GM12878 (cell line): Measurements from ENCODE around the gene FFAR1. TPM values are rescaled to one million over a fixed set of nuclear protein-coding genes. Genes with fewer than 3 reads are reported as not detected.
A peak's percentile ranks its signal among the peaks of the same experiment; 100 is the strongest.

ENCODE experiments used
- ATF7 ChIP-seq: fragments of 450-650 bp; IDR thresholded peaks from 2 replicates; pipeline ENCODE4 v1.6.1; 2016; ENCODE audit warnings: low read depth, mild to moderate bottlenecking
- DPF2 ChIP-seq: fragments of 450-650 bp; IDR thresholded peaks from 2 replicates; pipeline ENCODE4 v1.6.1; 2017; ENCODE audit warnings: mild to moderate bottlenecking
- EED ChIP-seq: sonication (generic); IDR thresholded peaks from 2 replicates; pipeline ENCODE4 v1.6.1; 2016; ENCODE audit warnings: antibody characterized with exemption, low read depth
- GABPA ChIP-seq: IDR thresholded peaks from 2 replicates; pipeline ENCODE4 v1.6.1; 2014; ENCODE audit warnings: antibody characterized with exemption, low read depth, mild to moderate bottlenecking, inconsistent platforms
- GATAD2B ChIP-seq: fragments of 450-650 bp; conservative IDR thresholded peaks from 2 replicates; pipeline ENCODE4 v1.6.1; 2017; ENCODE audit warnings: low read depth, mild to moderate bottlenecking, moderate library complexity
- HDAC6 ChIP-seq: fragments of 200-600 bp; sonication (generic); IDR thresholded peaks from one replicate; pipeline ENCODE4 v1.8.0; 2017; ENCODE audit warnings: antibody characterized with exemption; ENCODE audit not compliant: unreplicated experiment
- JUNB ChIP-seq: IDR thresholded peaks from 2 replicates; pipeline ENCODE4 v1.6.1; 2016; ENCODE audit warnings: antibody characterized with exemption, mild to moderate bottlenecking
- LARP7 ChIP-seq: fragments of 450-650 bp; IDR thresholded peaks from 2 replicates; pipeline ENCODE4 v1.6.1; 2017; ENCODE audit warnings: mild to moderate bottlenecking
- MTA2 ChIP-seq: fragments of 450-650 bp; IDR thresholded peaks from 2 replicates; pipeline ENCODE4 v1.6.1; 2016; ENCODE audit warnings: low read depth, mild to moderate bottlenecking, moderate library complexity
- NR2F1 ChIP-seq: fragments of 450-650 bp; conservative IDR thresholded peaks from 2 replicates; pipeline ENCODE4 v1.6.1; 2017; ENCODE audit warnings: mild to moderate bottlenecking
- RCOR1 ChIP-seq: conservative IDR thresholded peaks from 2 replicates; pipeline ENCODE4 v1.6.1; 2012; ENCODE audit warnings: low read depth, low read length, improper control_type of control experiment
- SMARCA5 ChIP-seq: fragments of 450-650 bp; IDR thresholded peaks from 2 replicates; pipeline ENCODE4 v1.6.1; 2017; ENCODE audit warnings: mild to moderate bottlenecking
- SMC3 ChIP-seq: IDR thresholded peaks from 2 replicates; pipeline ENCODE4 v1.6.1; 2011; ENCODE audit warnings: low read length, improper control_type of control experiment, borderline replicate concordance
- SP1 ChIP-seq: IDR thresholded peaks from one replicate; pipeline ENCODE4 v1.6.1; 2011; ENCODE audit warnings: low read depth, low read length
- STAT3 ChIP-seq: IDR thresholded peaks from 2 replicates; pipeline ENCODE4 v1.6.1; 2011; ENCODE audit warnings: low read depth, low read length, improper control_type of control experiment
- TCF12 ChIP-seq: IDR thresholded peaks from 2 replicates; pipeline ENCODE4 v1.6.1; 2011; ENCODE audit warnings: low read depth, mild to moderate bottlenecking, low read length
- ZNF217 ChIP-seq: fragments of 450-650 bp; IDR thresholded peaks from 2 replicates; pipeline ENCODE4 v1.6.1; 2017; ENCODE audit warnings: antibody characterized with exemption, mild to moderate bottlenecking
- ZSCAN29 ChIP-seq: fragments of 450-650 bp; IDR thresholded peaks from 2 replicates; pipeline ENCODE4 v1.6.1; 2017; ENCODE audit warnings: mild to moderate bottlenecking, moderate library complexity
- polyA plus RNA-seq, 11 experiments: library from polyadenylated mRNA; depleted of rRNA in 4 of 11; unstranded in 6 of 11; stranded (reverse) in 5 of 11; fragments of >200 nt; fragmentation: Nextera tagmentation in 4 of 11; fragmentation: Illumina TruSeq in 1 of 11; extraction: Ambion mirVana in 4 of 11; extraction: Trizol in 1 of 11; gene quantifications; 1 replicate in 1 of 11; 2 replicates in 10 of 11; pipeline versions ENCODE4 v1.2.1 to v1.2.3, GENCODE V29; 2011 to 2016; ENCODE audit warnings: inconsistent platforms in 2 of 11, missing spikeins in 2 of 11, low read depth in 1 of 11
- total RNA-seq, 4 experiments: library from RNA; depleted of rRNA in 3 of 4; stranded (reverse); fragments of >200 nt in 3 of 4; fragmentation: Illumina TruSeq in 1 of 4; extraction: Trizol in 1 of 4; gene quantifications; 2 replicates each; pipeline versions ENCODE4 v1.2.1 to v1.2.3, GENCODE V29; 2013 to 2021
- TF ChIP-seq, protein P1 (sequence below): IDR thresholded peaks from 2 replicates; pipeline ENCODE4 v1.6.1; 2012; ENCODE audit warnings: improper control_type of control experiment, low read depth, low read length; ENCODE audit not compliant: insufficient replicate concordance
- TF ChIP-seq, protein P2 (sequence below): fragments of 450-650 bp; IDR thresholded peaks from 2 replicates; pipeline ENCODE4 v1.6.1; 2016; ENCODE audit warnings: mild to moderate bottlenecking, moderate library complexity, borderline replicate concordance
- TF ChIP-seq, protein P3 (sequence below): fragments of 450-650 bp; IDR thresholded peaks from 2 replicates; pipeline ENCODE4 v1.6.1; 2018; ENCODE audit warnings: borderline replicate concordance, mild to moderate bottlenecking; ENCODE audit not compliant: partially characterized antibody

FFAR1 gene
- total and polyA plus RNA-seq, 10 of the 15 experiments (the other 5 are each of a cell fraction or from before 2014, with no cell fraction given) = 0.05 to 0.62 (median 0.14) TPM; not detected in 2

DNA sequence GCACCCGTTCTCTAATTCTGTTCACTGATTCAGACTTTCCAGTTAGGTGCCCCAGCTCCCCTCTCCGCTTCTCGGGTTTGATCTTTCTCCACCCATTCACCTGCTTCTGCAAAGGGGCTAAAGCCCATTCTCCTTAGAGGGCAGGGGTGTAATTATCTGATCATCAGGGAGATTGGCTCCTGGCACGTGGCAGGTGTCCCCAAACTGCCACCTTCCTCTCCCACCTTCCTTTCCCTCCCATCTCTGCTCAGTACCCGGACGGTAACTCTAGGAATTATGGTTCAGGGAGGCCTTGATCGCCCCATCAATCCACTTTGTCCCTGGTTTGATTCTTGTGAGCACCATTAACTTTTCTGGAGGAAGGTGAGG lies 212 bp downstream of the FFAR1 start (continued):
- TF ChIP-seq, protein P1, sequence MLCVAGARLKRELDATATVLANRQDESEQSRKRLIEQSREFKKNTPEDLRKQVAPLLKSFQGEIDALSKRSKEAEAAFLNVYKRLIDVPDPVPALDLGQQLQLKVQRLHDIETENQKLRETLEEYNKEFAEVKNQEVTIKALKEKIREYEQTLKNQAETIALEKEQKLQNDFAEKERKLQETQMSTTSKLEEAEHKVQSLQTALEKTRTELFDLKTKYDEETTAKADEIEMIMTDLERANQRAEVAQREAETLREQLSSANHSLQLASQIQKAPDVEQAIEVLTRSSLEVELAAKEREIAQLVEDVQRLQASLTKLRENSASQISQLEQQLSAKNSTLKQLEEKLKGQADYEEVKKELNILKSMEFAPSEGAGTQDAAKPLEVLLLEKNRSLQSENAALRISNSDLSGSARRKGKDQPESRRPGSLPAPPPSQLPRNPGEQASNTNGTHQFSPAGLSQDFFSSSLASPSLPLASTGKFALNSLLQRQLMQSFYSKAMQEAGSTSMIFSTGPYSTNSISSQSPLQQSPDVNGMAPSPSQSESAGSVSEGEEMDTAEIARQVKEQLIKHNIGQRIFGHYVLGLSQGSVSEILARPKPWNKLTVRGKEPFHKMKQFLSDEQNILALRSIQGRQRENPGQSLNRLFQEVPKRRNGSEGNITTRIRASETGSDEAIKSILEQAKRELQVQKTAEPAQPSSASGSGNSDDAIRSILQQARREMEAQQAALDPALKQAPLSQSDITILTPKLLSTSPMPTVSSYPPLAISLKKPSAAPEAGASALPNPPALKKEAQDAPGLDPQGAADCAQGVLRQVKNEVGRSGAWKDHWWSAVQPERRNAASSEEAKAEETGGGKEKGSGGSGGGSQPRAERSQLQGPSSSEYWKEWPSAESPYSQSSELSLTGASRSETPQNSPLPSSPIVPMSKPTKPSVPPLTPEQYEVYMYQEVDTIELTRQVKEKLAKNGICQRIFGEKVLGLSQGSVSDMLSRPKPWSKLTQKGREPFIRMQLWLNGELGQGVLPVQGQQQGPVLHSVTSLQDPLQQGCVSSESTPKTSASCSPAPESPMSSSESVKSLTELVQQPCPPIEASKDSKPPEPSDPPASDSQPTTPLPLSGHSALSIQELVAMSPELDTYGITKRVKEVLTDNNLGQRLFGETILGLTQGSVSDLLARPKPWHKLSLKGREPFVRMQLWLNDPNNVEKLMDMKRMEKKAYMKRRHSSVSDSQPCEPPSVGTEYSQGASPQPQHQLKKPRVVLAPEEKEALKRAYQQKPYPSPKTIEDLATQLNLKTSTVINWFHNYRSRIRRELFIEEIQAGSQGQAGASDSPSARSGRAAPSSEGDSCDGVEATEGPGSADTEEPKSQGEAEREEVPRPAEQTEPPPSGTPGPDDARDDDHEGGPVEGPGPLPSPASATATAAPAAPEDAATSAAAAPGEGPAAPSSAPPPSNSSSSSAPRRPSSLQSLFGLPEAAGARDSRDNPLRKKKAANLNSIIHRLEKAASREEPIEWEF = no peak
- peak; percentile 56 for TF ChIP-seq SMARCA5
- TF ChIP-seq SMC3 = no peak
- no peak for TF ChIP-seq NR2F1
- no peak; the same call in 1 of the 2 replicates for TF ChIP-seq ATF7
- no peak for TF ChIP-seq ZNF217
- TF ChIP-seq, protein P2, sequence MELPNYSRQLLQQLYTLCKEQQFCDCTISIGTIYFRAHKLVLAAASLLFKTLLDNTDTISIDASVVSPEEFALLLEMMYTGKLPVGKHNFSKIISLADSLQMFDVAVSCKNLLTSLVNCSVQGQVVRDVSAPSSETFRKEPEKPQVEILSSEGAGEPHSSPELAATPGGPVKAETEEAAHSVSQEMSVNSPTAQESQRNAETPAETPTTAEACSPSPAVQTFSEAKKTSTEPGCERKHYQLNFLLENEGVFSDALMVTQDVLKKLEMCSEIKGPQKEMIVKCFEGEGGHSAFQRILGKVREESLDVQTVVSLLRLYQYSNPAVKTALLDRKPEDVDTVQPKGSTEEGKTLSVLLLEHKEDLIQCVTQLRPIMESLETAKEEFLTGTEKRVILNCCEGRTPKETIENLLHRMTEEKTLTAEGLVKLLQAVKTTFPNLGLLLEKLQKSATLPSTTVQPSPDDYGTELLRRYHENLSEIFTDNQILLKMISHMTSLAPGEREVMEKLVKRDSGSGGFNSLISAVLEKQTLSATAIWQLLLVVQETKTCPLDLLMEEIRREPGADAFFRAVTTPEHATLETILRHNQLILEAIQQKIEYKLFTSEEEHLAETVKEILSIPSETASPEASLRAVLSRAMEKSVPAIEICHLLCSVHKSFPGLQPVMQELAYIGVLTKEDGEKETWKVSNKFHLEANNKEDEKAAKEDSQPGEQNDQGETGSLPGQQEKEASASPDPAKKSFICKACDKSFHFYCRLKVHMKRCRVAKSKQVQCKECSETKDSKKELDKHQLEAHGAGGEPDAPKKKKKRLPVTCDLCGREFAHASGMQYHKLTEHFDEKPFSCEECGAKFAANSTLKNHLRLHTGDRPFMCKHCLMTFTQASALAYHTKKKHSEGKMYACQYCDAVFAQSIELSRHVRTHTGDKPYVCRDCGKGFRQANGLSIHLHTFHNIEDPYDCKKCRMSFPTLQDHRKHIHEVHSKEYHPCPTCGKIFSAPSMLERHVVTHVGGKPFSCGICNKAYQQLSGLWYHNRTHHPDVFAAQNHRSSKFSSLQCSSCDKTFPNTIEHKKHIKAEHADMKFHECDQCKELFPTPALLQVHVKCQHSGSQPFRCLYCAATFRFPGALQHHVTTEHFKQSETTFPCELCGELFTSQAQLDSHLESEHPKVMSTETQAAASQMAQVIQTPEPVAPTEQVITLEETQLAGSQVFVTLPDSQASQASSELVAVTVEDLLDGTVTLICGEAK = no peak
- TF ChIP-seq DPF2 = no peak
- no peak for TF ChIP-seq EED
- no peak for TF ChIP-seq LARP7
- TF ChIP-seq STAT3 = no peak
- TF ChIP-seq JUNB = no peak
- TF ChIP-seq GATAD2B = no peak
- TF ChIP-seq RCOR1 = no peak
- TF ChIP-seq GABPA = no peak
- no peak for TF ChIP-seq TCF12
- TF ChIP-seq ZSCAN29 = no peak
- TF ChIP-seq, protein P3, sequence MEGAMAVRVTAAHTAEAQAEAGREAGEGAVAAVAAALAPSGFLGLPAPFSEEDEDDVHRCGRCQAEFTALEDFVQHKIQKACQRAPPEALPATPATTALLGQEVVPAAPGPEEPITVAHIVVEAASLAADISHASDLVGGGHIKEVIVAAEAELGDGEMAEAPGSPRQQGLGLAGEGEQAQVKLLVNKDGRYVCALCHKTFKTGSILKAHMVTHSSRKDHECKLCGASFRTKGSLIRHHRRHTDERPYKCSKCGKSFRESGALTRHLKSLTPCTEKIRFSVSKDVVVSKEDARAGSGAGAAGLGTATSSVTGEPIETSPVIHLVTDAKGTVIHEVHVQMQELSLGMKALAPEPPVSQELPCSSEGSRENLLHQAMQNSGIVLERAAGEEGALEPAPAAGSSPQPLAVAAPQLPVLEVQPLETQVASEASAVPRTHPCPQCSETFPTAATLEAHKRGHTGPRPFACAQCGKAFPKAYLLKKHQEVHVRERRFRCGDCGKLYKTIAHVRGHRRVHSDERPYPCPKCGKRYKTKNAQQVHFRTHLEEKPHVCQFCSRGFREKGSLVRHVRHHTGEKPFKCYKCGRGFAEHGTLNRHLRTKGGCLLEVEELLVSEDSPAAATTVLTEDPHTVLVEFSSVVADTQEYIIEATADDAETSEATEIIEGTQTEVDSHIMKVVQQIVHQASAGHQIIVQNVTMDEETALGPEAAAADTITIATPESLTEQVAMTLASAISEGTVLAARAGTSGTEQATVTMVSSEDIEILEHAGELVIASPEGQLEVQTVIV = no peak
- TF ChIP-seq SP1 = no peak
- no peak for TF ChIP-seq HDAC6
- TF ChIP-seq MTA2 = no peak
